Epithelial cell of esophagus (primary cell): ENCODE measurements around the gene RAD51B.

Experiments
- DNase-seq: peaks from one replicate; pipeline ENCODE4 v3.0.0; 2010; ENCODE audit warnings: low read depth
- H3K4me3 ChIP-seq: 2 replicates; pipeline ENCODE4 v1.5.1; 2011; ENCODE audit warnings: mild to moderate bottlenecking, low read length, control low read depth
- CTCF ChIP-seq: IDR thresholded peaks from 2 replicates; pipeline ENCODE4 v1.5.1; 2011; ENCODE audit warnings: low read depth, mild to moderate bottlenecking, low read length, control low read depth, inconsistent platforms; ENCODE audit not compliant: insufficient read depth; ENCODE audit errors: missing control alignments

RAD51B gene

GRCh38 chr14:68586896-68587751 is 767.5 kb downstream of the RAD51B start:
- no peak for TF ChIP-seq CTCF
- DNase-seq: peak; percentile 63
- no peak overlapping the region for H3K4me3 ChIP-seq

- no peak for DNase-seq
- no peak for TF ChIP-seq CTCF
- H3K4me3 ChIP-seq: no peak overlapping the region
Measured at GRCh38 chr14:68587931-68588330, 768.4 kb downstream of the RAD51B start.

- no peak for DNase-seq
- no peak for TF ChIP-seq CTCF
- no peak overlapping the region for H3K4me3 ChIP-seq
Measured at GRCh38 chr14:68589447-68590200, 770.0 kb downstream of the RAD51B start.

- DNase-seq: peak; percentile 26
- TF ChIP-seq CTCF: no peak
- no peak overlapping the region for H3K4me3 ChIP-seq
Measured at GRCh38 chr14:68590201-68590522, 770.6 kb downstream of the RAD51B start.

GRCh38 chr14:68591786-68592185 is 772.2 kb downstream of the RAD51B start:
- DNase-seq: no peak
- no peak for TF ChIP-seq CTCF
- no peak overlapping the region for H3K4me3 ChIP-seq

GRCh38 chr14:68592948-68593556 is 773.5 kb downstream of the RAD51B start:
- no peak overlapping the region for H3K4me3 ChIP-seq
- no peak for TF ChIP-seq CTCF
- DNase-seq: no peak
